ENCODE measurements around the gene SENP3.

DNA sequence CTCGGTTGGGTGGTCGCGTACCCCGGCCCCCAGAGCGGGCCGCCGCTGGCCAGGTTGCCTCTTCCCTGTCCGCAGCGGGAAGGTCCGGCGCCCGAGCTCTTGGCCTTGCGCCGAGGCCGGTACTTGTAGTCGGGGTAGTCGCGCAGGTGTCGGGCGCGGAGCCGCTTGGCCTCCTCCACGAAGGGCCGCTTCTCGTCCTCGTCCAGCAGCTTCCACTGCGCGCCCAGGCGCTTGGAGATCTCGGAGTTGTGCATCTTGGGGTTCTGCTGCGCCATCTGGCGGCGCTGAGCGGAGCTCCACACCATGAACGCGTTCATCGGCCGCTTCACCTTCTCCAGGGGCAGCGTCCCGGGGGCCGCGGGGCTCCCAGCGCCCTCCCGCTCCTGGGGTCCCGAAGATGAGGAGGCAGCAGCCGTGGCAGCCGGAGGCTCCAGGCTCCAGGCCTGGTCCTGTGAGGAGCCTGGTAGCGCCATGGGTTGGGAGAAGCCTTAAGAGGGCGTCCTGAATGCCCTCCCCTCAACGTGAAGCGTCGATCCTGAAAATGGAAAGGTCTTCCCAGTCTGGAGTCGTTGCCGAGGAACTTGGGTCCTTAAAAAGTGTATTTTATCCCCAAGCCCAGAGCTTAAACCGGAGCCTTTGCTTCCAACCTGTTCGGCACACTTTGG, 27.6 kb downstream of the SENP3 start:
- TF ChIP-seq, protein P1, sequence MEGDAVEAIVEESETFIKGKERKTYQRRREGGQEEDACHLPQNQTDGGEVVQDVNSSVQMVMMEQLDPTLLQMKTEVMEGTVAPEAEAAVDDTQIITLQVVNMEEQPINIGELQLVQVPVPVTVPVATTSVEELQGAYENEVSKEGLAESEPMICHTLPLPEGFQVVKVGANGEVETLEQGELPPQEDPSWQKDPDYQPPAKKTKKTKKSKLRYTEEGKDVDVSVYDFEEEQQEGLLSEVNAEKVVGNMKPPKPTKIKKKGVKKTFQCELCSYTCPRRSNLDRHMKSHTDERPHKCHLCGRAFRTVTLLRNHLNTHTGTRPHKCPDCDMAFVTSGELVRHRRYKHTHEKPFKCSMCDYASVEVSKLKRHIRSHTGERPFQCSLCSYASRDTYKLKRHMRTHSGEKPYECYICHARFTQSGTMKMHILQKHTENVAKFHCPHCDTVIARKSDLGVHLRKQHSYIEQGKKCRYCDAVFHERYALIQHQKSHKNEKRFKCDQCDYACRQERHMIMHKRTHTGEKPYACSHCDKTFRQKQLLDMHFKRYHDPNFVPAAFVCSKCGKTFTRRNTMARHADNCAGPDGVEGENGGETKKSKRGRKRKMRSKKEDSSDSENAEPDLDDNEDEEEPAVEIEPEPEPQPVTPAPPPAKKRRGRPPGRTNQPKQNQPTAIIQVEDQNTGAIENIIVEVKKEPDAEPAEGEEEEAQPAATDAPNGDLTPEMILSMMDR (conservative IDR thresholded peaks at IDR 0.05; ENCODE audit: low read length): peak; percentile 86
- TF ChIP-seq EZH2phosphoT487 (IDR thresholded peaks at IDR 0.05; ENCODE audit: borderline replicate concordance, low read depth, low read length): no peak
